Embryonic facial prominence (tissue), 1 donor: ENCODE data around the gene PRKD1.

ENCODE experiments used
- DNase-seq: peaks from one replicate; pipeline ENCODE4 v3.0.0-alpha.2; 2016; ENCODE audit errors: extremely low spot score

PRKD1 gene

DNA sequence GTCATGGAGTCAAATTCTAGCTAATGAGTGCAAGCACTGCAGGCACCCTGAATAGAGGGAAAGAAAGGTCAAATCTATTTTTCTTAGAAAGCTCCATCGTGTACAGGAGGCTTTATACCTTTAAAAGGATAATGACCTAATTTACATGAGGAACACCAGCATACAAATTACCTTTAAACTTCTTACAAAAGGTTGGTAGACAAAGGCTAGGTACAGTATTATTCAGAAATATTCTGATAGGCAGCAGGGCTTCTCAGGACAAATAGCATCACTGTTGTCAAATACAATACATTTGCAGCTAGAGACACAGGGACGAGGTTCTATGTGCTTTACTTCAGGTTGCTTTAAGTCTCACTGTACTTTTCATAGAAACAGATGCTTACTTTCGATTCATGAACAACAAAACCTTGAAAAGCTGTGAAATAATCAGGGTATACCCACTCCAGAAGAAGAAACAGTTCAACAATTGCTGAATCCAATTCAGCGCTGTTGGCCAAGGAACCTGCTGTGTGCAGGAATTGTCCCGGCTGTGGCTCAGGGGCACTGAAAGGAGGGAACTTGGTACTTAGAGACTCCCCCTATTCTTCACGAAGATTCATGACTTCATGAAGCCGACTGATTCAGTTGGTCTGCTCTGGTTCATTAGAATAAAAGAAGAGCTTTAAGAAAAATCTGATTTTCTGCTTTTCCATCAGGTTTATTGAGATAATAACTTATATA is 252.9 kb downstream of the PRKD1 start:
- DNase-seq: no peak

DNA sequence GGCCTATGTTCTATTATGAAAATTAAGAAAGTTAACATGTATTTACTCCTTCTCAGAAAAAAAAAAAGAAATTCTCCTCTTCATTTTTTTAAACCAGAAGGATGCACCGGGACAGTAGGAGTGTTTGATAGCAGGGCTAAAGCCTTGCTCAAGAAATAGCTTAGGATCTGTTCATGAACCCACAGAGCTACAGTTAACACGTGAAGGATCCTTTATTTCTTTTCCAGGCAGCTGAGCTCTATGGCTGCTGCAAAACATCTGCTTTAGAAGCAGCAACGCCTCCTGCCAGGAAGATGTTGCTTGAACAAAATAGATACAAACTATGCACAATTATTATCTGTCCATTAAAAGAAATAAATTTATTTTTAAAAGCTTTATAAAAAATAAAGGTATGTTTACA is 254.8 kb downstream of the PRKD1 start:
- DNase-seq: no peak

DNA sequence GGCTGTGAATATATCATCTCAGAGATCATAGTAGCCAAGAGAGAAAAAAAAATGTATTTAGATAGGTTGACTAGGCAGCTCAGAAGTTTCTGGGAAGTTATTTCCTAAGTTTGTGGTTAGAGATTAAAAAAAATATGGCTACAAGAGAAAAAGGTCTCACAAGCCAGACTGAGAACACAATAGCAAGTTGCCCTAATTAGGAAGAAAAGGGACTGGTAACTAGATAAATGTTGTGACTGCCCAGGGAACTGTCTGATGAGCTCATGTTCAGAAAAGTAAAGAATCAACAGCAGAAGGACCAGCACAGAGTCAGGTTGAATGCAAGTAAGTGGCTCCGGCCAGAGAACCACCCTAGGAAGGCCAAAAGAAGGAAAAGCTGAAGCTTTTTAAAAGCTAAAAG is 256.6 kb downstream of the PRKD1 start:
- DNase-seq: no peak

DNA sequence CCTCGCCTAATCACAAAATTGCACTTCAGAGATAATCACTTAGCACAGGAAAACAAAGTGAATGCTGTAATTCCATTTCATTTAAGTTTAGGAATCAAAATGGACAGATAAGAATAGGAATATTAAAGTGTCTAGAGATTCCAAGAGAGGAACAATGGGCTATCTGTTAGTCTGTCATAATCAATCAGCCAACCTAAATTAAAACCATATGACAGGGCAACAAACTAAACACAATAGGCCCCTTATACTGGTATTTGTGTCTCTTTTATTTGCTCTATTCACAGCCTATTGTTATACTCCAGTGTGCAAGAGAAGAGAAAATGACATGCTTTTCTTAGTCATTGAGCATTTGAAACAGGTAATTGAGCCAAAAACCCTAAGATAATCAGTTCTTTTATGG is 259.4 kb downstream of the PRKD1 start:
- DNase-seq: no peak

DNA sequence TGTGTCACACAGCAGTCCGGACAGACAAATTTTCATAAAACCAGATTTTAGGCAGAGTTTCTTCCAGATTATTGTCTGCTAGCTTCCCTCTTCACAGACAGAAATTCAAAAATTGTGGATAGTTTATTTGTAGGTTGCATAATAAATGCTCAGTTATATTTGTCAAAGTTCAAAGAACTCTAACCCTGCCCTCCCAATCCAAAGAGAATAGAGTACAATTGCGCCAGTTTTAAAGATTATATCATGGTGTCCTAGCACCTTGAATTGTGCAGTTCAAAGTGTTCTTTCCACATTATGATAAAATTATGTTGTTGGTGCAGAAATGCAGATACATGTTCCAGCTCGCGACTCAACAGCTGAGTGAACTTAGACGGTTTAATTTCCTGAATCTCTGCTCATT is 263.1 kb downstream of the PRKD1 start:
- DNase-seq: no peak

DNA sequence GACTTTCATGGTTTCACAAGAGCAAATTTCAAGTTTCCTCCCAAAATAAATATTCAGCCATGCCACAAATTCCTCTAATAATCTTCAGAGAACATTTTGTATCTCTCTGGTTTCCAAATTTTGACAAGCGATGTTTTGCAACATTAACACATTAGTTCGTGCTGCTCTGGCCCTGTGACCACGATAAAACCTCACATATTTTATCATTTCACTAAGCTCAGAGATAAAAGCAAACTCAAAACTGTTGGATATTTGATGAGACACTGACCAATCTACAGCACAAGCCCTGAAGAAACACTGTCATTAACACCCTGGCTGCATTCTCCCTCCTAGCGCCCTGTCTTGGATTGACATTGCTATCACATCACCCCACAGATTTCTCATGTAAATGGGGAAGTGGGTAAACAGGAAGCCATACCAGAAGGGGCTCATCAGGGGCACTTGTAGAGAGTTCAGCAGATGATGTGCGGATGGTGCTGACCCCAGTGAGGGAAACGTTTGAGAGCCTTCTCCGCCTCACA is 264.3 kb downstream of the PRKD1 start:
- no peak for DNase-seq

DNA sequence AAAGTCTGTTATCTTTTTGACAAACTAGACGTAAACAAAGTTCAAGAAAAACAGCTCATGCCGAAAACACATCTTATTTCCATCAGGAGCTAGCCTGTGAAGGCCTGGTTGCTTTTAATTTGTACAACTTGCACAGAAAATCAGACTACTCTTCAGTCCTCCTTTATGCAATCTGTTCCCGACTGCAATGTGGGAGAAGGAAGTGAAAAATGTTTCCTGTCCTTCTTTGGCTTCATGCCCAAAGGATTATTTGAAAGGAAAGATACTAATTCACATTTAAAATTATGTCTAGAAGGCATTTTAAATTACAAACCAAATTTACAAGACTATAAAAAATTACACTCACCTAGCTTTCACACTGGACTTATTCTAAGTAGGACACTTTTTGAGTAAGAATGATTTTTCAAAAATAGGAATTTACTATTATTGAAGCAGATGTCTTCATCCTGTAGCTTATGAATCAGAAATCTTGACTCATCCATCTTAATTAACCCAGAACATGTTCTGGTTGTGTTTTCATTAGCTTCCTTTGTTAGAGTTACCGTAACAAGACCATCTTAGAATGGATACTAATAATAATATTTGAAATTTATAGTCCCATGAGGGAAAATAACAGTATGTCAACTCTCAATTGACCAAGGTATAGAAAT is 272.6 kb downstream of the PRKD1 start:
- no peak for DNase-seq

DNA sequence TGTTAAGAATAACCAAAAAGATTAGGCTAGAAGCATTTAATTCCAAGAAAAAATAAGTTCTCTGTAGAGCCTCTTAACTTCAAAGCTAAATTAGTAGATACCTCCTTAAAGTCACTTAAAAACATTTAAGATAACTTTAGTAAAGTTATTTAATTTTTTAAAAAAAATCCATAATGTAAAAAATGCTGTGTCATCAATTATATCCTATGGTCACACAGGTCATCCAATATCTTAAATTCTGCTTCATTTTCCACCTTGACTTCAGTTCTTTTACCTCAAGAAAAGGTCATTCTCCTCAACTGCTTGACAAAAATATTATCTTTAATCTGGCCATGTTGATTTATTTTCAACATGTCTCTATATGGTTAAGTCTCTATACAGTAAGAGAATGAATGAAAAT is 274.3 kb downstream of the PRKD1 start:
- DNase-seq: no peak

DNA sequence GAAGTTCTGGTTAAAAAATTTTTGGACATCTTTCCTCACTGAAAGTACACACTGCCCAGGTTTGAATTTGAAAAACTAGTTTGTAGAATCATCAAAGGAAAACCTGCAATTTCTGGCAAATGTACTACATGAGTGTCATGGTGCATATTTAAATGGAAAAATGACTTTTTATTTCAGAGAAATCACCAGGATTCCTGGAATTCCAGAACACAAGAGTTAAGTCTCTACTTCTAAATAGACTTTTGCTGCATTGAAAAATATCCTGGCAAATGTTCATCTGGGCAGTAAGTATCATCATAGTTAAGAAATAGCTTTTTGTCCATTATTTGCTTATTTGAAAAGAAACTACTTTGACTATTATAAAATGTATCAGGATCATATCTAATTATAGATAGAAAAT is 275.1 kb downstream of the PRKD1 start:
- no peak for DNase-seq

DNA sequence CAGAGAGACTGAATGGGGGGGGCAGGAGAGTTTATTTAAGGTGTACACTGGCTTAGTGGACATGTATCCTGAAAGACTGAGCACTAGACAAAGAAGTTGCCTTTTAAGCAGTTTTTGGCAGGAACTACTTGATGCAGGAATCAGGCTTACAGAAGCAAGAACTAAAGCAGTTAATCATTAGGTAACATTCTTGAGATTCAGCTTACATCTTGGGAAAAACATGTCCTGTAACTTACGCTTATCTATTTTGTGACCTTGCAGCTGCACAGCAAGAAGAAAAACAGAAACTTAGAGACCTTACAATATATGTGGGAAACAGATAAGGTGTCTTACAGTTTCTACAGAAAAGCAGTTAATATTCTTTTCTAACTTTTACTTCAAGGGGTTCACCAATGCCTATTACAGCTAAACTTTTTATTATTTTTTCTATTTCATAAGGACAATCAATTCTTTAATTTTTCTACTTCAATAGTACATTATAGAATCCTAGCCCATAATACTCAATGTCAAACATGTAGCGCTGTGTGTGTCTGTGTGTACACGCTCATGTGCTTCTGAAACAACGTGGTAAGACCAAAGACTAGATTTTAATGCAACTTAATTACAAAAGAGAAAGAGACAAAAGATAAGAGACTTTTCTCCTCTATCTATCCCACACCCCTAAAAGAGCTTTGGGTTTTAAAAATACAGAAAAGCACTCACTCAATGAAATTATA is 276.9 kb downstream of the PRKD1 start:
- DNase-seq: no peak

DNA sequence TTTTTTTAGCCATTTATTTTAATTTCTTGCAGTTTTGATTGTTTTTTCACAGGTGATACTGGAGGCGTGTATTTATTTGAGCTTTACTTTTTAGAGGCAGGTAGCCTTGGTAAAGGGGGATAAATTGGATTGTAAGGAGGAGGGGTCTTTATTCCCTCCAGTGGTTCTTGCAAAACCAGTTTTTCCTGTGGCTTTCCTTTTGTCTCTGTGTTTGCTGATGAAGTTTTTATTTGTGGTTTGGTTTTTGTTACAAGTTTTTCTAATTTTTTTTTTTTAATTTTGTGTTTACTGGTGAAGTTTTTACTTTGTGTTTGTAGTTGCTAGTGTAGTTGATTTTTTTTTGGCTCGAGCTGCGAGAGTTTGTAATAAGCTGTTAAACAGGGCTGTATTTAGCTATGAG is 278.5 kb downstream of the PRKD1 start:
- DNase-seq: no peak

DNA sequence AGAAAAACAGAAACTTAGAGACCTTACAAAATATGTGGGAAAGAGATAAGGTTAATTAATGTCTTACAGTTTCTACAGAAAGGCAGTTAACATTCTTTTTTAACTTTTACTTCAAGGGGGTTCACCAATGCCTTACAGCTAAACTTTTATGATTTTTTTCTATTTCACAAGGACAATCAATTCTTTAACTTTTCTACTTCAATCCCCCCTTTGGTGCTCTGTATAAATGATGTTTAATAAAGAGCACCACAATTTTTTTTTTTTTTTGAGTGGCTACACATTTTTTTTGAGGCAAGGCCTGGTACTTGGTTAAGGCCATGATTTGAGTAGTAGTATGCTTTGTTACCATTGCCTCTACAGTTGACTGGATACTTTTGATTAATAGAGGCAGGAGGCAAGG is 279.6 kb downstream of the PRKD1 start:
- DNase-seq: no peak

DNA sequence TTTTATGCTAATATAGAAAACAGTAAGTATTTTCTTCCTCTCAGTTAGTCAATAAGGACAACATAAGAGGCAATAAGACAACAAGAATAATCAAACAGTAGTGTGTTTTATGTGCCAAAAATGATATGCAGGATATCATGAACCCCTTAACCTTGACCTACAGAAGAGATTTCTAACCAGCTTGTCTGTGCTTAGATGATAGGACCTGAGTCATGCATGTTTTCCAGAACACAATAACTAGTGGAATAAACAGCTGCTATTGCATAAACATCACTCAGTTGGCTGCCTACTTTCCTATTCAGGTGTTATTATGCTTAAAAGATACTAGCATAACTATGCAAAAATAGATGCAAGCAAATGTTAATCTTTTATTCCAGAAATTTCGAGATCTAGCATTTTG is 282.5 kb downstream of the PRKD1 start:
- DNase-seq: no peak

DNA sequence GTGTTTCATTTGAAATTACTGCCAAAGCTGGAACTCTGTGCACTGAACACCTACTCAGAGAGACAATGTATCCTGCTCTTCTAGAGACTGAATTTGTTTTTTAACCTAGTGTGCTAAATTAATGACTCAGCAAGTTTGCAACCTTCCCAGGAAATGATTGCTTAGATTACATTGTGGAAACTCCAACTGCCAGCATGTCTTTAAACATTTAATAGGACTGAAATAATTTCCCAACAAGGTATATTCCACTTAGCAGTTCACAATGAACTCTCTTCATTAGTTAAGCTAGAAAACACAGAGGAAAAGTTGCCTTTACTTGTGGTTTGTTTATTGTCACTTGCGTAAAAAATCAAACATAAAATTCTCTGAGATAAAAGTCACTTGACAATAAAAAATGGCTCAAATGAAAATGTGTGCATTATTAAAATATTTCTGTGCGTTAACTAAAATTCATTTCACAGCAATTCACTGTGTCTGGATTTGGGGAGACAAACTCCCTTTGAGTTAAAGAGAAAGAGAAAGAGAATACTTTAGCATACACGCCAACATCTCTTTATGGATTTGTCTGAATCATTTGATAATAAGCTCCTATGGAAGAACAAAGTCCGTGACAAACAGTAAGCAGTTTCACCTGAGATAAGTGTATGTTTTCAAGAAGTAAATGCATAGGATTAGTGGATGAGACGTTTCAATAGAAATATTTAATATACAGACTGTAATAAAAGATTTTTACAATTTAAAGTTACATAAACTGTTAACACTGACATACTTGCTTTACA is 284.0 kb downstream of the PRKD1 start:
- DNase-seq: no peak

DNA sequence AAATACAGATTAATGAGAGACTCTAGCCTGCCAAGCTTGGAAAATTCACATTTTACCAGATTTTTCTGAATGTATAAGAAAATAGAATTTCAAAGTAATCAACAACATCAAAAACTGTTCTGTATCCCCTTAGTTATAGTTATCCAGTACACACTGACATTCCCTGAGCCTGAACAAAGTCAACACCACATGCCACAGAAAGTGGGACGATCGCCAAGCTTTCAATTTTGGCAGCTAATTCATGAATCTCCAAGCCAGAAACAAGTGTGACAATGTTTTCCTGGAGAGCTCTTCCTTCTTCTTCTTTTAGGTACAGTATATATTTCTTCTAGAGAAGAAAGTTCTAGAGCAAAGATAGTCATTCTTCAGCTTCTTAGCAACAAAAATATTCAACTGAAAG is 290.2 kb downstream of the PRKD1 start:
- DNase-seq: no peak

DNA sequence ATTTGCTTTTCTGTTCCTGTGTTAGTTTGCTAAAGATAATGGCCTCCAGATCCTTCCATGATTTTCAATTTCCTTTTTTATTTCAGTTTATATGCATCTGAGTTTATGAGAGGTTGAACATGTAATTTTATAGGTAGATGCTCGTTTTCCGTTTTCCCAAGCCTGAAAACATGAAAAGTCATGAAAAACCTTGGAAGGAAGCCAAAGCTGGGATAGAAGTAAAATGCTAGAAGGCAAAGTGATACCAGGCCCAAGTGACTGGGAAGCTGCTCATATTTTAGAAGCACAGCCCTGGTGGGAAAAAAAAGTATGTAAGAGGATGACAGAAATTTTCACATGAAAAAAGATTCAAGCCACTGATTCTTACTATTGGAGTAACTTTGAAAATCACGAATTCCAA is 290.8 kb downstream of the PRKD1 start:
- DNase-seq: no peak

DNA sequence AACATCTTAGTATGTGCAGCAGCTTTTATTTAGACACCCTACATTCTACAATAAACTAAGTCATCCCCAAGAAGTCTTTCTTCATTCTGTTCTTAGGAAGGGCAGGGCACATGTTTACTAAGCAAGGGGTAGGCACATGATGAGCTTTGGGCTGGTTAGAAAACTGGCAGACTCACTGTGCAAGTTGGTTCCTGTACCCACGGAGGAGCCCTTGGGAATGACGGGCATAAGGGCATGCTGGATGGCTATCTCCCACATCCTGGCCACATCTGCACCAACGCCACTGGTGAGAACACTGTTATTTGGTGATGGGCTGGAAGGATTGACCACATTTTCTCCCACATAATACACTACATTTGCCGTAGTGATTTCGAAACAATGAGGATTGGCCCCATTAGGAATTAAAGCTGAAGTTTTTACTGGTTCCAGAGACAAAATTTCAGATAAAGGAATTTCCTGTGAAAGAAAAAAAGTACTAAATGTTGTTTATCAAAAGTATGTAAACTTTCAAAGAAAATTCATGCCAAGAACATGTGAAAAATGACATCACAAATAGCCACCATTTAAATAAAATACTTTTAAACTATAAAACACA is 297.0 kb downstream of the PRKD1 start:
- no peak for DNase-seq

DNA sequence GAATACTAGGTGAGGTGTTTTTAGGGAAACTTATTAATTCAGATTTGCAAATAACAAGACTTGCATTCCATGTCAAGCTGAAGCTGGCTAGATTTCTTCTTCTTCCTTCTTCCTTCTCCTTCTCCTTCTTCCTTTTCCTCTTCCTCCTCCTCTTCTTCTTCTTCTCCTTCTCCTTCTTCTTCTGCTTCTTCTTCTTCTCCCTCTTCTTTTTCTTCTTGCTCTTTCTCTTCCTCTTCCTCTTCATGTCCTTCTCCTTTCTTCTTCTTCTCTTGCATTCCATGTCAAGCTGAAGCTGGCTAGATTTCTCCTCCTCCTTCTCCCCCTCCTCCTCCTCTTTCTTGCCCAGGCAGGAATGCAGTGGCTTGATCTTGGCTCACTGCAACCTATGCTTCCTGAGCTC is 297.8 kb downstream of the PRKD1 start:
- no peak for DNase-seq

DNA sequence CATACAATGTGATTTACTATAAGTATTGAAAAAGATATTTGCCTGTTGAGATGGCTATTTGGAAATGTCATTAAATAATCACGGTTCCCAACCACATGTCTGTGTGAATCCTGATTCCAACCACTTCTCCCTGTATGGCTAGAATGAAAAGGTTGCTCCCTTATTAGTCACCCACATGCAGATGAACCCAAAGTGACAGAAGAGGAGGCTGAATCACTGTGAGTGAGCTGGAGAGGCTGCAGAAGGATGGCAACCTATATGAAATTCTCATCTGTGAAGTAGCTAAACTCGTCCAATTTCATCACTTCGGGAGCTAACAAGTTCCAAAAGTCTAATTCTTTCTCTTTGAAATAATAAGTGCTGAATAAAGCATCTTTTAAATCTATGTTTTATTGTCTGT is 300.5 kb downstream of the PRKD1 start:
- no peak for DNase-seq

DNA sequence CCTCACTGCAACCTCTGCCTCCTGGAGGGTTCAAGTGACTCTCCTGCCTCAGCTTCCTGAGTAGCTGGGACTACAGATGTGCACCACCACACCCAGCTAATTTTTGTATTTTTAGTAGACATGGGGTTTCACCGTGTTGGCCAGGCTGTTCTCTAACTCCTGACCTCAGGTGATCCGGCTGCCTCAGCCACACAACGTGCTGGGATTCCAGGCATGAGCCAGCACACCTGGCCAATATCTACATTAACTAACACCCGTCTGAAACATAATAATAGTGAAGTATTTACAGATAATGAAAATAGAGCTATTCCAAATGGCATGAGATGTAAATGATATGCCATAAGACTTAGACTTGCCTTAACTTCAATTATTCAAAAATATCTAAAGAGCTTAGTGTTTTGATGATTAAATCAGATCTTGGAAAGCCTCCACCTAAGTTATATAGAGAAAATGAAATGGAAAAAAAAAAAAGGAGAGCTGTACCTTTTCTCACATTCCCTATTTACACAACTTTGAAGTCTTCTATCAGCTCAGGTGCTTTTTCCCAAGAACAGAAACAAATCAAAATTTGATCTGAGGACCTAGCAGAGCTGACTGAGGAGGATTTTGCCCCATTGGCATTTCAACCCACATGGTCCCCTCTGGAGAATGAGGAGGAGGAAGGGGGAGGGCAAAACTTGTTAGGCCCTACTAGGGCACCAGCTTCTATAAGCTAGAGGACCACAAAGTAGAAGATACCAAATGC is 309.2 kb downstream of the PRKD1 start:
- DNase-seq: no peak

DNA sequence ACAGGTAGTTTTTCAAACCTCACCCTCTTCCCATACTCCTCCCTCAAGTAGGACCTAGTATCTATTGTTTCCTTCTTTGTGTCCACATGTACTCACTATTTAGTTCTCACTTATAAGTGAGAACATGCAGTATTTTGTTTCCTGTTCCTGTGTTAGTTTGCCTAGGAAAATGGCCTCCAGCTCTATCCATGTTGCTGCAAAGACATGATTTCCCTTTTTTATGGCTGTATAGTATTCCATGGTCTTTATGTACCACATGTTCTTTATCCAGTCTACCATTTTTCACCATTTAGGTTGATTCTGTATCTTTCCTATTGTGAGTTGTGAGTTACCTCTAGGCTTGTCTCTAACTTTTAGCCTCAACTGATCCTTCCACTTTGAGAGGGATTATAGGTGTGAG is 310.7 kb downstream of the PRKD1 start:
- DNase-seq: no peak
